OCI-LY7 (cell line): Measurements from ENCODE around the gene CDK19. TPM values are rescaled to one million over a fixed set of nuclear protein-coding genes. Genes with fewer than 3 reads are reported as not detected.

Source experiments
- BruUV-seq: library from RNA; stranded (reverse); fragments of 400-500 nt; replicated peaks from 2 replicates; lab custom pipeline; 2021; lab: Mats Ljungman, UMichigan
- CTCF ChIA-PET: fragments of 300-600 bp; sonication (Branson Sonifier 250); formaldehyde crosslinking; loops from one replicate; lab custom pipeline; 2022; ENCODE audit warnings: antibody characterized with exemption; ENCODE audit not compliant: unreplicated experiment; lab: Charles Lee
- POLR2A ChIA-PET: fragments of 300-600 bp; sonication (Branson Sonifier 250); formaldehyde crosslinking; loops from one replicate; lab custom pipeline; 2022; ENCODE audit warnings: antibody characterized with exemption; lab: Charles Lee
- DNase-seq: peaks from one replicate; pipeline ENCODE4 v3.0.0-alpha.2; 2015; ENCODE audit warnings: low spot score
- H2AFZ ChIP-seq: fragments of 200-600 bp; sonication (generic), shearing (Covaris generic); 2 replicates; pipeline ENCODE4 v1.6.1; 2014; ENCODE audit warnings: mild to moderate bottlenecking, antibody characterized with exemption, low read length, moderate library complexity
- H3K27ac ChIP-seq: fragments of 200-600 bp; sonication (generic); 2 replicates; pipeline ENCODE4 v1.5.1; 2014; ENCODE audit warnings: mixed run types, low read depth, mild to moderate bottlenecking, moderate library complexity, low read length, inconsistent platforms; ENCODE audit not compliant: poor library complexity, severe bottlenecking
- H3K36me3 ChIP-seq: fragments of 200-600 bp; sonication (generic); 2 replicates; pipeline ENCODE4 v1.6.1; 2014; ENCODE audit warnings: mild to moderate bottlenecking, antibody characterized with exemption, low read length, moderate library complexity, mixed read lengths; ENCODE audit not compliant: insufficient read depth
- H3K4me1 ChIP-seq: fragments of 200-600 bp; sonication (generic); 2 replicates; pipeline ENCODE4 v1.5.1; 2014; ENCODE audit warnings: mild to moderate bottlenecking, low read length; ENCODE audit not compliant: insufficient read depth, poor library complexity, severe bottlenecking
- H3K4me2 ChIP-seq: fragments of 200-600 bp; sonication (generic); 2 replicates; pipeline ENCODE4 v1.6.1; 2014; ENCODE audit warnings: mild to moderate bottlenecking, low read length
- H3K4me3 ChIP-seq: fragments of 200-600 bp; sonication (generic); 2 replicates; pipeline ENCODE4 v1.5.1; 2014; ENCODE audit warnings: mild to moderate bottlenecking, low read depth, low read length; ENCODE audit not compliant: poor library complexity, severe bottlenecking
- H3K79me2 ChIP-seq: fragments of 200-600 bp; sonication (generic); 2 replicates; pipeline ENCODE4 v1.6.1; 2016; ENCODE audit warnings: low read depth, mild to moderate bottlenecking, low read length, moderate library complexity, mixed read lengths; ENCODE audit not compliant: insufficient read depth
- H3K9me2 ChIP-seq: fragments of 200-600 bp; sonication (generic); 2 replicates; pipeline ENCODE4 v1.6.1; 2016; ENCODE audit warnings: mild to moderate bottlenecking, low read length, mixed read lengths; ENCODE audit not compliant: insufficient read depth
- H3K9me3 ChIP-seq: fragments of 200-600 bp; sonication (generic); 2 replicates; pipeline ENCODE4 v1.6.1; 2014; ENCODE audit warnings: mild to moderate bottlenecking, mixed run types, low read length, mixed read lengths
- H4K20me1 ChIP-seq: fragments of 200-600 bp; sonication (generic); 2 replicates; pipeline ENCODE4 v1.6.1; 2014; ENCODE audit warnings: mild to moderate bottlenecking, antibody characterized with exemption, low read length, moderate library complexity, mixed read lengths; ENCODE audit not compliant: insufficient read depth
- EZH2phosphoT487 ChIP-seq: fragments of 200-600 bp; sonication (generic); IDR thresholded peaks from 2 replicates; pipeline ENCODE4 v1.6.1; 2018; ENCODE audit warnings: low read depth, borderline replicate concordance, mild to moderate bottlenecking, mixed run types, antibody characterized with exemption, low read length, moderate library complexity, mixed read lengths
- intact Hi-C: fragments of 100-400 bp; cut with micrococcal nuclease; formaldehyde crosslinking; loops from one replicate; pipeline ENCODE4 v1.10.0; 2022; ENCODE audit not compliant: unreplicated experiment
- total RNA-seq, 2 experiments: library from RNA; depleted of rRNA in 1 of 2; stranded (reverse); fragments of >200 nt in 1 of 2; shearing (Covaris generic) in 1 of 2; gene quantifications; 2 replicates each; pipeline ENCODE4 v1.2.3, GENCODE V29; 2014 to 2022
- TF ChIP-seq, protein P1 (sequence below): fragments of 200-600 bp; sonication (generic); conservative IDR thresholded peaks from 2 replicates; pipeline ENCODE4 v1.5.1; 2014; ENCODE audit warnings: mild to moderate bottlenecking, antibody characterized with exemption, low read length, moderate library complexity, mixed read lengths

Gene CDK19
- total RNA-seq, 2 experiments from 2014 or later, result 15.4 to 35.6 TPM

DNA sequence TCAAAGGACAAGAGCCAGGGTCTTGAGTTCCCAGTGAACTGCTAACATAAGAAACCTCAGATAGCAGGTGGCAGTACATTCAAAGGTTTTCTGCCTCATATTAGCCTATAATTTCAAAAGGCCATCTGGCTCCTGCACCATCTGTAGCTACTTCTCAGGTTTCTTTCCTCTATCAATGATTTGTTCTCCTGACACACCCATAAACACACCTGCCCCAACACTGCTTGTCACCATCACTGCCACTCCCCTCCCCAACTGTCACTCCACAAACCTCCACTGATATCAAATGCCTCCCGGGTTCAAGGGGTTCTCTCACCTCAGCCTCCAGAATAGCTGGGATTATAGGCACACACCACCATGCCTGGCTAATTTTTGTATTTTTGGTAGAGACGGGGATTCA lies 186.1 kb downstream of the CDK19 start:
- DNase-seq, result no peak
- H3K36me3 ChIP-seq, result no peaks in the 10 kb centered on the region
- no peaks in the 10 kb centered on the region for H4K20me1 ChIP-seq
- no peaks in the 10 kb centered on the region for H3K4me1 ChIP-seq
- no peaks in the 10 kb centered on the region for H3K79me2 ChIP-seq
- no peak overlapping the region for H3K27ac ChIP-seq
- no peaks in the 10 kb centered on the region for H3K9me3 ChIP-seq
- no peak overlapping the region for H3K4me3 ChIP-seq
- H3K9me2 ChIP-seq, result no peaks in the 10 kb centered on the region
- no peak overlapping the region for H3K4me2 ChIP-seq
- POLR2A ChIA-PET, result interaction anchor here (1.5 kb wide), 1 partner anchor 324 kb away, joined by 4 read pairs; no protein-coding TSS in a partner anchor
- TF ChIP-seq, protein P1, sequence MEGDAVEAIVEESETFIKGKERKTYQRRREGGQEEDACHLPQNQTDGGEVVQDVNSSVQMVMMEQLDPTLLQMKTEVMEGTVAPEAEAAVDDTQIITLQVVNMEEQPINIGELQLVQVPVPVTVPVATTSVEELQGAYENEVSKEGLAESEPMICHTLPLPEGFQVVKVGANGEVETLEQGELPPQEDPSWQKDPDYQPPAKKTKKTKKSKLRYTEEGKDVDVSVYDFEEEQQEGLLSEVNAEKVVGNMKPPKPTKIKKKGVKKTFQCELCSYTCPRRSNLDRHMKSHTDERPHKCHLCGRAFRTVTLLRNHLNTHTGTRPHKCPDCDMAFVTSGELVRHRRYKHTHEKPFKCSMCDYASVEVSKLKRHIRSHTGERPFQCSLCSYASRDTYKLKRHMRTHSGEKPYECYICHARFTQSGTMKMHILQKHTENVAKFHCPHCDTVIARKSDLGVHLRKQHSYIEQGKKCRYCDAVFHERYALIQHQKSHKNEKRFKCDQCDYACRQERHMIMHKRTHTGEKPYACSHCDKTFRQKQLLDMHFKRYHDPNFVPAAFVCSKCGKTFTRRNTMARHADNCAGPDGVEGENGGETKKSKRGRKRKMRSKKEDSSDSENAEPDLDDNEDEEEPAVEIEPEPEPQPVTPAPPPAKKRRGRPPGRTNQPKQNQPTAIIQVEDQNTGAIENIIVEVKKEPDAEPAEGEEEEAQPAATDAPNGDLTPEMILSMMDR, result no peak
- TF ChIP-seq EZH2phosphoT487, result no peak
- intact Hi-C loops, result no loop called here
- BruUV-seq, result no TSS peak
- CTCF ChIA-PET, result no interaction called here
- no peak overlapping the region for H2AFZ ChIP-seq

DNA sequence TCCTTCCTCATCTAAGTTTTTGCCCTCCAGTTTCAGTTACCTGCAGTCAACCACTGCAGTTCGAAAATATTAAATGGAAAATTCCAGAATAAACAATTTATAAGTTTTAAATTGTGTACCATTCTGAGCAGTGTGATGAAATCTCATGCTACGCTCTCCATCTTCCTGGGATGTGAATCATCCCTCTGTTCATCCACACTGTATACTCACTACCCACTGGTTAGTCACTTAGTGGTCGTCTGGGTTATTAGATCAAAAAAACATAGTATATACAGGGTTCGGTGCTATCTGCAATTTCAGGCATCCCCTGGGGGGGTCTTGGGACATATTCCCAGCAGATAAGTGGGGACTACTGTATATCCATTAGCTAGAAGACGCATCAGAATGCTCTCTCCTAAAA lies 186.9 kb downstream of the CDK19 start:
- Histone ChIP-seq H3K27ac (no peak overlapping the region), H3K4me3 (no peak overlapping the region), H3K4me1 (no peaks in the 10 kb centered on the region), H3K79me2 (no peaks in the 10 kb centered on the region), H3K9me3 (no peaks in the 10 kb centered on the region), H3K4me2 (no peak overlapping the region), H4K20me1 (no peaks in the 10 kb centered on the region), H3K9me2 (no peaks in the 10 kb centered on the region), H2AFZ (no peak overlapping the region), H3K36me3 (peaks cover 2% of the 10 kb centered on the region; the same call in 1 of the 2 replicates)
- POLR2A ChIA-PET, result no interaction called here
- TF ChIP-seq EZH2phosphoT487, result no peak
- TF ChIP-seq, protein P1, result no peak
- CTCF ChIA-PET, result no interaction called here
- BruUV-seq, result no TSS peak
- DNase-seq, result no peak
- intact Hi-C loops, result no loop called here

DNA sequence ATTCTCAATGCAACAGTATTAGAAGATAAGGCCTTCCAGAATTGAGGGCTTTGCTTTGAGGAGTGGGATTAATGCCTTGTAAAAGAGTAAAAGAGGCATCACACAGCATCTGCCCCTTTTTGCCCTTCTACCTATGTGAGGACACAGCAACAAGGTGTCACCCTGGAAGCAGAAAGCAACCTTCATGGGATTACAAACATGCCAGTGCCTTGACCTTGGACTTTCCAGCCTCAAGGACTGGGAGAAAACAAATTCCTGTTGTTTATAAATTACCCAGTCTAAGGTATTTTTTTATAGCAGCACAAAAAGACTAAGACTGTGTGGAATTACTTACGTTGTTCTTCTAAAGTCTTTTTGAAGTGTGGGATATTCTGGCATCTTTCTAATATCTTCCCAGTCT lies 188.8 kb downstream of the CDK19 start:
- BruUV-seq, result no TSS peak
- Histone ChIP-seq H3K4me3 (no peak overlapping the region), H3K27ac (no peak overlapping the region), H3K36me3 (peaks cover 20% of the 10 kb centered on the region; the same call in 1 of the 2 replicates), H3K79me2 (no peaks in the 10 kb centered on the region), H3K4me1 (no peaks in the 10 kb centered on the region), H4K20me1 (no peaks in the 10 kb centered on the region), H3K9me2 (no peaks in the 10 kb centered on the region), H3K4me2 (no peak overlapping the region), H2AFZ (no peak overlapping the region), H3K9me3 (no peaks in the 10 kb centered on the region)
- CTCF ChIA-PET, result no interaction called here
- POLR2A ChIA-PET, result no interaction called here
- TF ChIP-seq EZH2phosphoT487, result no peak
- TF ChIP-seq, protein P1, result no peak
- intact Hi-C loops, result no loop called here
- no peak for DNase-seq
